SU-DHL-6 (cell line): ENCODE data around the gene CNFN.

ENCODE experiments used
- H2AFZ ChIP-seq: fragments of 200-600 bp; sonication (generic); 2 replicates; pipeline ENCODE4 v1.6.1; 2014; ENCODE audit warnings: low read depth, mild to moderate bottlenecking, moderate library complexity, mixed read lengths, antibody characterized with exemption, low read length; ENCODE audit not compliant: severe bottlenecking
- H3F3A ChIP-seq: fragments of 200-600 bp; shearing (Covaris generic); 2 replicates; pipeline ENCODE4 v1.6.0; 2016; ENCODE audit warnings: antibody characterized with exemption, mild to moderate bottlenecking; ENCODE audit not compliant: insufficient read depth
- H3K27ac ChIP-seq: fragments of 200-600 bp; sonication (generic); 2 replicates; pipeline ENCODE4 v1.5.1; 2016; ENCODE audit warnings: low read depth, mild to moderate bottlenecking, low read length, moderate library complexity, mixed read lengths
- H3K27me3 ChIP-seq: fragments of 200-600 bp; sonication (generic), shearing (Covaris generic); 2 replicates; pipeline ENCODE4 v1.6.0; 2014; ENCODE audit warnings: mild to moderate bottlenecking, low read length
- H3K36me3 ChIP-seq: fragments of 200-600 bp; sonication (generic); 2 replicates; pipeline ENCODE4 v1.6.1; 2014; ENCODE audit warnings: mild to moderate bottlenecking, low read length, mixed read lengths
- H3K4me2 ChIP-seq: fragments of 300-600, 200-600 bp; shearing (Covaris generic), sonication (generic); 2 replicates; pipeline ENCODE4 v1.6.0; 2014; ENCODE audit warnings: low read length, low read depth, mild to moderate bottlenecking; ENCODE audit not compliant: poor library complexity, severe bottlenecking
- H3K4me3 ChIP-seq: fragments of 200-600 bp; sonication (generic); 2 replicates; pipeline ENCODE4 v1.5.1; 2014; ENCODE audit warnings: antibody characterized with exemption, low read length, mild to moderate bottlenecking, mixed read lengths; ENCODE audit not compliant: insufficient read depth, poor library complexity, severe bottlenecking
- H3K79me2 ChIP-seq: fragments of 200-600 bp; sonication (generic); 2 replicates; pipeline ENCODE4 v1.6.1; 2014; ENCODE audit warnings: mild to moderate bottlenecking, low read length, moderate library complexity; ENCODE audit not compliant: insufficient read depth
- H3K9ac ChIP-seq: fragments of 200-600 bp; sonication (generic); 2 replicates; pipeline ENCODE4 v1.7.0; 2014; ENCODE audit warnings: mild to moderate bottlenecking, low read length
- H3K9me2 ChIP-seq: fragments of 200-600 bp; sonication (generic); replicated peaks from 2 replicates; pipeline ENCODE4 v1.6.1; 2014; ENCODE audit warnings: low read length; ENCODE audit not compliant: insufficient read depth
- H3K9me3 ChIP-seq: fragments of 200-600 bp; sonication (generic); 2 replicates; pipeline ENCODE4 v1.6.1; 2014; ENCODE audit warnings: low read length, mixed read lengths; ENCODE audit not compliant: insufficient read depth
- H4K20me1 ChIP-seq: fragments of 200-600 bp; sonication (generic); 2 replicates; pipeline ENCODE4 v1.6.1; 2014; ENCODE audit warnings: low read depth, mild to moderate bottlenecking, antibody characterized with exemption, low read length, moderate library complexity, mixed read lengths
- CTCF ChIP-seq: fragments of 200-600 bp; sonication (generic); IDR thresholded peaks from one replicate; pipeline ENCODE4 v1.5.1; 2017; ENCODE audit warnings: antibody characterized with exemption, mild to moderate bottlenecking, low read length, moderate library complexity; ENCODE audit not compliant: insufficient read depth, poor library complexity, severe bottlenecking
- EZH2phosphoT487 ChIP-seq: fragments of 200-600 bp; sonication (generic), shearing (Covaris generic); conservative IDR thresholded peaks from 2 replicates; pipeline ENCODE4 v1.6.1; 2018; ENCODE audit warnings: mild to moderate bottlenecking, antibody characterized with exemption, low read length, moderate library complexity, mixed read lengths

The CNFN gene

GRCh38 chr19:42368765-42369164 is 21.3 kb downstream of the CNFN start:
- H3K9me2 ChIP-seq = no peaks in the 10 kb centered on the region
- H3K27me3 ChIP-seq = no peaks in the 10 kb centered on the region
- no peak overlapping the region for H3K4me3 ChIP-seq
- no peaks in the 10 kb centered on the region for H4K20me1 ChIP-seq
- no peaks in the 10 kb centered on the region for H3K79me2 ChIP-seq
- H3K4me2 ChIP-seq = no peak overlapping the region
- peaks cover 5% of the 10 kb centered on the region; the same call in 1 of the 2 replicates for H3K9me3 ChIP-seq
- H2AFZ ChIP-seq = no peak overlapping the region
- H3K9ac ChIP-seq = no peak overlapping the region
- peaks cover 3% of the 10 kb centered on the region; the same call in 1 of the 2 replicates for H3K36me3 ChIP-seq
- no peak overlapping the region for H3K27ac ChIP-seq
- H3F3A ChIP-seq = no peaks in the 10 kb centered on the region
- no peak for TF ChIP-seq EZH2phosphoT487
- TF ChIP-seq CTCF = no peak

- H3K4me2 ChIP-seq = no peak overlapping the region
- no peak overlapping the region for H2AFZ ChIP-seq
- H3K9ac ChIP-seq = no peak overlapping the region
- no peaks in the 10 kb centered on the region for H3K79me2 ChIP-seq
- H3K27me3 ChIP-seq = no peaks in the 10 kb centered on the region
- TF ChIP-seq CTCF = no peak
- TF ChIP-seq EZH2phosphoT487 = no peak
- H3K4me3 ChIP-seq = no peak overlapping the region
- H3K36me3 ChIP-seq = peaks cover 3% of the 10 kb centered on the region; the same call in 1 of the 2 replicates
- H3F3A ChIP-seq = no peaks in the 10 kb centered on the region
- H4K20me1 ChIP-seq = no peaks in the 10 kb centered on the region
- H3K27ac ChIP-seq = no peak overlapping the region
- peaks cover 8% of the 10 kb centered on the region; the same call in 1 of the 2 replicates for H3K9me3 ChIP-seq
- H3K9me2 ChIP-seq = no peaks in the 10 kb centered on the region
Measured at GRCh38 chr19:42368360-42368759, 21.7 kb downstream of the CNFN start.

- H3K36me3 ChIP-seq = peaks cover 3% of the 10 kb centered on the region; the same call in 1 of the 2 replicates
- H3K27ac ChIP-seq = no peak overlapping the region
- no peak overlapping the region for H2AFZ ChIP-seq
- H3K9ac ChIP-seq = no peak overlapping the region
- no peak overlapping the region for H3K4me2 ChIP-seq
- no peaks in the 10 kb centered on the region for H3K79me2 ChIP-seq
- peaks cover 8% of the 10 kb centered on the region; the same call in 1 of the 2 replicates for H3K9me3 ChIP-seq
- H3K27me3 ChIP-seq = no peaks in the 10 kb centered on the region
- no peak overlapping the region for H3K4me3 ChIP-seq
- TF ChIP-seq EZH2phosphoT487 = no peak
- TF ChIP-seq CTCF = no peak
- no peaks in the 10 kb centered on the region for H4K20me1 ChIP-seq
- H3K9me2 ChIP-seq = no peaks in the 10 kb centered on the region
- H3F3A ChIP-seq = no peaks in the 10 kb centered on the region
Measured at GRCh38 chr19:42367929-42368328, 22.2 kb downstream of the CNFN start.
